ENCODE results near the gene NTSR1.

NTSR1 gene

GRCh38 chr20:62696434-62696957, 12.1 kb upstream of the NTSR1 start:
- no peak overlapping the region for H3K4me3 ChIP-seq (replicated peaks; ENCODE audit: insufficient read depth, low read length)
- H3K27ac ChIP-seq (replicated peaks): no peak overlapping the region
- H3K27me3 ChIP-seq (ENCODE audit: insufficient read depth, poor library complexity, severe bottlenecking): no peaks in the 10 kb centered on the region
- no peak for DNase-seq (ENCODE audit: low read depth in 1 of 2, low spot score in 1 of 2)
- no peak for TF ChIP-seq CTCF (IDR thresholded peaks at IDR 0.05; ENCODE audit: insufficient read depth, low read length)
- TF ChIP-seq SPI1 (IDR thresholded peaks at IDR 0.05; ENCODE audit: borderline replicate concordance, low read depth): no peak
- no peak for TF ChIP-seq GABPA (IDR thresholded peaks at IDR 0.05; ENCODE audit: low read depth)
- TF ChIP-seq POLR2AphosphoS5 (IDR thresholded peaks at IDR 0.05; ENCODE audit: low read depth): no peak

- TF ChIP-seq SPI1 (IDR thresholded peaks at IDR 0.05; ENCODE audit: borderline replicate concordance, low read depth) (no peak), GABPA (IDR thresholded peaks at IDR 0.05; ENCODE audit: low read depth) (no peak), POLR2AphosphoS5 (IDR thresholded peaks at IDR 0.05; ENCODE audit: low read depth) (no peak), REST (IDR thresholded peaks at IDR 0.05; ENCODE audit: insufficient replicate concordance, low read depth) (no peak), CTCF (IDR thresholded peaks at IDR 0.05; ENCODE audit: insufficient read depth, low read length) (no peak)
- no peaks in the 10 kb centered on the region for H3K27me3 ChIP-seq (ENCODE audit: insufficient read depth, poor library complexity, severe bottlenecking)
These were observed 11.6 kb upstream of the NTSR1 start for GRCh38 chr20:62696989-62697388.

GRCh38 chr20:62697468-62697912, 11.1 kb upstream of the NTSR1 start:
- no peak overlapping the region for H3K4me3 ChIP-seq (replicated peaks; ENCODE audit: insufficient read depth, low read length)
- H3K27ac ChIP-seq (replicated peaks): no peak overlapping the region
- TF ChIP-seq REST (IDR thresholded peaks at IDR 0.05; ENCODE audit: insufficient replicate concordance, low read depth): no peak
- no peak for TF ChIP-seq GABPA (IDR thresholded peaks at IDR 0.05; ENCODE audit: low read depth)
- no peak for TF ChIP-seq CTCF (IDR thresholded peaks at IDR 0.05; ENCODE audit: insufficient read depth, low read length)
- TF ChIP-seq POLR2AphosphoS5 (IDR thresholded peaks at IDR 0.05; ENCODE audit: low read depth): no peak
- TF ChIP-seq SPI1 (IDR thresholded peaks at IDR 0.05; ENCODE audit: borderline replicate concordance, low read depth): no peak
- no peaks in the 10 kb centered on the region for H3K27me3 ChIP-seq (ENCODE audit: insufficient read depth, poor library complexity, severe bottlenecking)
- no peak for DNase-seq (ENCODE audit: low read depth in 1 of 2, low spot score in 1 of 2)

More at GRCh38 chr20:62696989-62697388, 11.6 kb upstream of the NTSR1 start:
- Histone ChIP-seq H3K4me3 (replicated peaks; ENCODE audit: insufficient read depth, low read length) (no peak overlapping the region), H3K27ac (replicated peaks) (no peak overlapping the region)
- DNase-seq (ENCODE audit: low read depth in 1 of 2, low spot score in 1 of 2): no peak

- DNase-seq (ENCODE audit: low read depth in 1 of 2, low spot score in 1 of 2): no peak
- no peak overlapping the region for H3K4me3 ChIP-seq (replicated peaks; ENCODE audit: insufficient read depth, low read length)
- H3K27me3 ChIP-seq (ENCODE audit: insufficient read depth, poor library complexity, severe bottlenecking): no peaks in the 10 kb centered on the region
- H3K27ac ChIP-seq (replicated peaks): no peak overlapping the region
- TF ChIP-seq POLR2AphosphoS5 (IDR thresholded peaks at IDR 0.05; ENCODE audit: low read depth): no peak
- no peak for TF ChIP-seq CTCF (IDR thresholded peaks at IDR 0.05; ENCODE audit: insufficient read depth, low read length)
- TF ChIP-seq GABPA (IDR thresholded peaks at IDR 0.05; ENCODE audit: low read depth): no peak
- no peak for TF ChIP-seq REST (IDR thresholded peaks at IDR 0.05; ENCODE audit: insufficient replicate concordance, low read depth)
- TF ChIP-seq SPI1 (IDR thresholded peaks at IDR 0.05; ENCODE audit: borderline replicate concordance, low read depth): no peak
These were observed 10.4 kb upstream of the NTSR1 start for GRCh38 chr20:62698231-62698630.
